GM19193 (cell line): ENCODE data around the gene MED16.

Source experiments
- POLR2A ChIP-seq: IDR thresholded peaks from 4 replicates; pipeline ENCODE4 v1.6.1; 2011; ENCODE audit not compliant: insufficient read depth, insufficient read length; ENCODE audit errors: extremely low read depth

The MED16 gene

GRCh38 chr19:845707-846521 is 47.1 kb downstream of the MED16 start:
- no peak for TF ChIP-seq POLR2A

GRCh38 chr19:844546-844971 is 48.4 kb downstream of the MED16 start:
- no peak for TF ChIP-seq POLR2A

- no peak for TF ChIP-seq POLR2A
Measured at GRCh38 chr19:843836-844545, 49.0 kb downstream of the MED16 start.

GRCh38 chr19:843180-843835 is 49.7 kb downstream of the MED16 start:
- no peak for TF ChIP-seq POLR2A

- TF ChIP-seq POLR2A, result no peak
Measured at GRCh38 chr19:840519-841206, 52.3 kb downstream of the MED16 start, which contains the start of gene PRTN3. Gene PRTN3, plus strand, starts transcription at chr19:840999. Its CDS starts 10 bp downstream, at chr19:841009.

GRCh38 chr19:835210-835810 is 57.7 kb downstream of the MED16 start:
- TF ChIP-seq POLR2A, result no peak

- TF ChIP-seq POLR2A, result no peak
Measured at GRCh38 chr19:834216-834615, 58.8 kb downstream of the MED16 start.

- no peak for TF ChIP-seq POLR2A
Measured at GRCh38 chr19:831407-832369, 61.3 kb downstream of the MED16 start.

- no peak for TF ChIP-seq POLR2A
Measured at GRCh38 chr19:829129-829758, 63.7 kb downstream of the MED16 start.

GRCh38 chr19:827710-828321 is 65.2 kb downstream of the MED16 start, which contains the start of gene AZU1:
Gene AZU1, plus strand, starts transcription at chr19:827837. Its CDS starts 10 bp downstream, at chr19:827847.
- TF ChIP-seq POLR2A, result no peak

GRCh38 chr19:827314-827709 is 65.7 kb downstream of the MED16 start:
- TF ChIP-seq POLR2A, result no peak

GRCh38 chr19:825897-826644 is 66.9 kb downstream of the MED16 start:
- no peak for TF ChIP-seq POLR2A

- no peak for TF ChIP-seq POLR2A
Measured at GRCh38 chr19:824885-825284, 68.1 kb downstream of the MED16 start.
